HEK293 (cell line): Measurements from ENCODE around the gene CHST15.

Source experiments
- CTCF ChIA-PET: fragments of 350-600 bp; formaldehyde crosslinking; extraction: SDS; loops from one replicate; lab custom pipeline; 2021; ENCODE audit warnings: antibody characterized with exemption; lab: Yijun Ruan, JAX
- POLR2A ChIA-PET: fragments of 300-600 bp; formaldehyde crosslinking; extraction: SDS; loops from one replicate; lab custom pipeline; 2020; ENCODE audit warnings: antibody characterized with exemption, inconsistent platforms; lab: Yijun Ruan, JAX
- H3K27ac ChIP-seq: fragments of 200-500 bp; sonication (Bioruptor generic); 2 replicates; pipeline ENCODE4 v1.5.1; 2014; ENCODE audit warnings: low read depth, low read length, control low read depth, inconsistent platforms; ENCODE audit errors: extremely low read depth
- H3K36me3 ChIP-seq, 2 experiments: fragments of 200-500 bp in 1 of 2; sonication (Bioruptor generic) in 1 of 2; 1 replicate in 1 of 2; 2 replicates in 1 of 2; pipeline ENCODE4 v1.5.1; 2014 to 2017; ENCODE audit warnings: inconsistent platforms in 2 of 2, low read length in 2 of 2; ENCODE audit not compliant: control insufficient read depth in 2 of 2, insufficient read depth in 1 of 2
- H3K4me1 ChIP-seq: fragments of 200-500 bp; sonication (Bioruptor generic); 2 replicates; pipeline ENCODE4 v1.5.1; 2014; ENCODE audit warnings: mild to moderate bottlenecking, low read length, inconsistent platforms; ENCODE audit not compliant: control insufficient read depth, insufficient read depth
- H3K4me3 ChIP-seq: 2 replicates; pipeline ENCODE4 v1.5.1; 2011; ENCODE audit warnings: low read depth, mild to moderate bottlenecking, control low read depth, low read length, moderate library complexity
- H3K9me3 ChIP-seq: fragments of 200-500 bp; sonication (Bioruptor generic); 2 replicates; pipeline ENCODE4 v1.5.1; 2014; ENCODE audit warnings: low read depth, low read length, inconsistent platforms; ENCODE audit not compliant: control insufficient read depth, insufficient read depth
- EGR2 ChIP-seq: fragments of 450-650 bp; formaldehyde crosslinking; IDR thresholded peaks from 2 replicates; pipeline ENCODE4 v1.5.1; 2016; ENCODE audit warnings: low read depth, missing biosample characterization, missing genetic modification characterization
- GLI4 ChIP-seq: fragments of 450-650 bp; formaldehyde crosslinking; IDR thresholded peaks from 2 replicates; pipeline ENCODE4 v1.5.1; 2016; ENCODE audit warnings: missing biosample characterization, missing genetic modification characterization
- OVOL3 ChIP-seq: fragments of 450-650 bp; formaldehyde crosslinking; IDR thresholded peaks from 2 replicates; pipeline ENCODE4 v1.5.1; 2016; ENCODE audit warnings: missing biosample characterization, missing genetic modification characterization
- SCRT1 ChIP-seq: fragments of 450-650 bp; formaldehyde crosslinking; IDR thresholded peaks from 2 replicates; pipeline ENCODE4 v1.5.1; 2016; ENCODE audit warnings: missing biosample characterization, missing genetic modification characterization, borderline replicate concordance
- SP2 ChIP-seq: fragments of 450-650 bp; formaldehyde crosslinking; IDR thresholded peaks from 2 replicates; pipeline ENCODE4 v1.5.1; 2016; ENCODE audit warnings: missing biosample characterization, missing genetic modification characterization
- WT1 ChIP-seq: fragments of 450-650 bp; formaldehyde crosslinking; IDR thresholded peaks from 2 replicates; pipeline ENCODE4 v1.5.1; 2016; ENCODE audit warnings: missing biosample characterization, missing genetic modification characterization
- YY2 ChIP-seq: fragments of 450-650 bp; formaldehyde crosslinking; IDR thresholded peaks from 2 replicates; pipeline ENCODE4 v1.5.1; 2016; ENCODE audit warnings: missing biosample characterization, missing genetic modification characterization
- ZNF112 ChIP-seq: fragments of 450-650 bp; formaldehyde crosslinking; IDR thresholded peaks from 2 replicates; pipeline ENCODE4 v1.5.0; 2017; ENCODE audit warnings: missing biosample characterization, missing genetic modification characterization
- ZNF146 ChIP-seq: fragments of 450-650 bp; formaldehyde crosslinking; IDR thresholded peaks from 2 replicates; pipeline ENCODE4 v1.5.1; 2016; ENCODE audit warnings: missing biosample characterization, missing genetic modification characterization
- ZNF19 ChIP-seq: fragments of 450-650 bp; formaldehyde crosslinking; IDR thresholded peaks from 2 replicates; pipeline ENCODE4; 2016; ENCODE audit warnings: missing biosample characterization, missing genetic modification characterization, low read depth
- ZNF221 ChIP-seq: fragments of 450-650 bp; formaldehyde crosslinking; IDR thresholded peaks from 2 replicates; pipeline ENCODE4 v1.5.1; 2017; ENCODE audit warnings: missing biosample characterization, missing genetic modification characterization, borderline replicate concordance
- ZNF404 ChIP-seq: fragments of 450-650 bp; formaldehyde crosslinking; IDR thresholded peaks from 2 replicates; pipeline ENCODE4 v1.5.1; 2017; ENCODE audit warnings: missing biosample characterization, missing genetic modification characterization
- ZNF514 ChIP-seq: fragments of 450-650 bp; formaldehyde crosslinking; IDR thresholded peaks from 2 replicates; pipeline ENCODE4 v1.5.1; 2016; ENCODE audit warnings: missing biosample characterization, missing genetic modification characterization
- ZNF544 ChIP-seq: fragments of 450-650 bp; formaldehyde crosslinking; IDR thresholded peaks from 2 replicates; pipeline ENCODE4 v1.5.0; 2017; ENCODE audit warnings: missing biosample characterization, missing genetic modification characterization
- ZNF548 ChIP-seq: fragments of 450-650 bp; formaldehyde crosslinking; IDR thresholded peaks from 2 replicates; pipeline ENCODE4 v1.5.1; 2016; ENCODE audit warnings: missing biosample characterization, missing genetic modification characterization
- ZNF549 ChIP-seq: fragments of 450-650 bp; IDR thresholded peaks from 2 replicates; pipeline ENCODE4 v1.5.1; 2018; ENCODE audit warnings: missing biosample characterization, missing genetic modification characterization, mild to moderate bottlenecking, inconsistent platforms, moderate library complexity
- ZNF610 ChIP-seq: fragments of 450-650 bp; formaldehyde crosslinking; IDR thresholded peaks from 2 replicates; pipeline ENCODE4 v1.5.1; 2016; ENCODE audit warnings: missing biosample characterization, missing genetic modification characterization, borderline replicate concordance
- ZNF654 ChIP-seq: fragments of 450-650 bp; formaldehyde crosslinking; IDR thresholded peaks from 2 replicates; pipeline ENCODE4 v1.5.1; 2016; ENCODE audit warnings: low read depth, missing biosample characterization, missing genetic modification characterization
- ZNF701 ChIP-seq: fragments of 450-650 bp; formaldehyde crosslinking; IDR thresholded peaks from 2 replicates; pipeline ENCODE4 v1.5.1; 2016; ENCODE audit warnings: missing biosample characterization, missing genetic modification characterization
- ZNF76 ChIP-seq: fragments of 450-650 bp; formaldehyde crosslinking; IDR thresholded peaks from 2 replicates; pipeline ENCODE4; 2016; ENCODE audit warnings: low read depth, missing biosample characterization, missing genetic modification characterization, borderline replicate concordance
- ZSCAN30 ChIP-seq: fragments of 450-650 bp; IDR thresholded peaks from 2 replicates; pipeline ENCODE4 v1.5.1; 2018; ENCODE audit warnings: missing biosample characterization, mild to moderate bottlenecking, missing genetic modification characterization, moderate library complexity
- TF ChIP-seq, protein P1 (sequence below): sonication (generic); formaldehyde crosslinking; IDR thresholded peaks from 2 replicates; pipeline ENCODE4 v1.8.1; 2022; ENCODE audit warnings: mild to moderate bottlenecking, moderate library complexity, missing genetic modification reagents
- TF ChIP-seq, protein P2 (sequence below): fragments of 450-650 bp; formaldehyde crosslinking; IDR thresholded peaks from 2 replicates; pipeline ENCODE4 v1.5.1; 2017; ENCODE audit warnings: missing biosample characterization, missing genetic modification characterization
- TF ChIP-seq, protein P3 (sequence below): fragments of 450-650 bp; formaldehyde crosslinking; IDR thresholded peaks from 2 replicates; pipeline ENCODE4 v1.5.1; 2016; ENCODE audit warnings: missing biosample characterization, missing genetic modification characterization
- TF ChIP-seq, protein P4 (sequence below): fragments of 450-650 bp; formaldehyde crosslinking; IDR thresholded peaks from 2 replicates; pipeline ENCODE4 v1.5.1; 2016; ENCODE audit warnings: missing biosample characterization, missing genetic modification characterization
- TF ChIP-seq, protein P5 (sequence below): fragments of 450-650 bp; formaldehyde crosslinking; IDR thresholded peaks from 2 replicates; pipeline ENCODE4 v1.5.1; 2016; ENCODE audit warnings: missing biosample characterization, missing genetic modification characterization
- TF ChIP-seq, protein P6 (sequence below): IDR thresholded peaks from 2 replicates; pipeline ENCODE4 v1.6.1; 2011; ENCODE audit warnings: mild to moderate bottlenecking, low read depth, low read length, borderline replicate concordance

CHST15 gene

DNA sequence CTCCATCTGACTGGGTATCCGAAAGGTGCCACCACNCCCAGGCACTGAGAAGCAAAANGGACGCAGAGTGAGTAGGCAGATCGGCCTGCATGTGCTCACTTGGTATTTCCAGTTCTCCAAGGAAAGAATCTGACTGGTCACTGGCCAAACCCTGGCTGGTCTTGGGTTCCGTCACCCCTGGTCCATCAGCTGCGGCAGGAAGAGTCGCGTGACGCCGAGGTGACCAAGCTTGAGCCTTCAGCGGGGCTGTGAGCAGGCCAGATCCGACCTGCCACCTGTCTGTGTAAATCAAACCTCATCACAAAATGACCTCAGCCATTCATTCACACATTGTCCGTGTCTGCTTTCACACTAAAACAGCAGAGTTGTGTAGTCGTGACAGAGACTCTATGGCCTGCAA is 28.8 kb upstream of the CHST15 start (continued):
- TF ChIP-seq, protein P1, sequence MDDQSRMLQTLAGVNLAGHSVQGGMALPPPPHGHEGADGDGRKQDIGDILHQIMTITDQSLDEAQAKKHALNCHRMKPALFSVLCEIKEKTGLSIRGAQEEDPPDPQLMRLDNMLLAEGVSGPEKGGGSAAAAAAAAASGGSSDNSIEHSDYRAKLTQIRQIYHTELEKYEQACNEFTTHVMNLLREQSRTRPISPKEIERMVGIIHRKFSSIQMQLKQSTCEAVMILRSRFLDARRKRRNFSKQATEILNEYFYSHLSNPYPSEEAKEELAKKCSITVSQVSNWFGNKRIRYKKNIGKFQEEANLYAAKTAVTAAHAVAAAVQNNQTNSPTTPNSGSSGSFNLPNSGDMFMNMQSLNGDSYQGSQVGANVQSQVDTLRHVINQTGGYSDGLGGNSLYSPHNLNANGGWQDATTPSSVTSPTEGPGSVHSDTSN (CRISPR knock-in tag), result no peak
- TF ChIP-seq ZNF404 (tag by site-specific recombination), result no peak
- no peak for TF ChIP-seq ZNF549 (tag by site-specific recombination)
- TF ChIP-seq ZNF610 (tag by site-specific recombination), result no peak
- TF ChIP-seq ZNF146 (tag by site-specific recombination), result no peak
- no peak for TF ChIP-seq OVOL3 (tag by site-specific recombination)
- TF ChIP-seq, protein P2, sequence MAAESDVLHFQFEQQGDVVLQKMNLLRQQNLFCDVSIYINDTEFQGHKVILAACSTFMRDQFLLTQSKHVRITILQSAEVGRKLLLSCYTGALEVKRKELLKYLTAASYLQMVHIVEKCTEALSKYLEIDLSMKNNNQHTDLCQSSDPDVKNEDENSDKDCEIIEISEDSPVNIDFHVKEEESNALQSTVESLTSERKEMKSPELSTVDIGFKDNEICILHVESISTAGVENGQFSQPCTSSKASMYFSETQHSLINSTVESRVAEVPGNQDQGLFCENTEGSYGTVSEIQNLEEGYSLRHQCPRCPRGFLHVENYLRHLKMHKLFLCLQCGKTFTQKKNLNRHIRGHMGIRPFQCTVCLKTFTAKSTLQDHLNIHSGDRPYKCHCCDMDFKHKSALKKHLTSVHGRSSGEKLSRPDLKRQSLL (tag by site-specific recombination), result no peak
- no peak for TF ChIP-seq ZNF701 (tag by site-specific recombination)

DNA sequence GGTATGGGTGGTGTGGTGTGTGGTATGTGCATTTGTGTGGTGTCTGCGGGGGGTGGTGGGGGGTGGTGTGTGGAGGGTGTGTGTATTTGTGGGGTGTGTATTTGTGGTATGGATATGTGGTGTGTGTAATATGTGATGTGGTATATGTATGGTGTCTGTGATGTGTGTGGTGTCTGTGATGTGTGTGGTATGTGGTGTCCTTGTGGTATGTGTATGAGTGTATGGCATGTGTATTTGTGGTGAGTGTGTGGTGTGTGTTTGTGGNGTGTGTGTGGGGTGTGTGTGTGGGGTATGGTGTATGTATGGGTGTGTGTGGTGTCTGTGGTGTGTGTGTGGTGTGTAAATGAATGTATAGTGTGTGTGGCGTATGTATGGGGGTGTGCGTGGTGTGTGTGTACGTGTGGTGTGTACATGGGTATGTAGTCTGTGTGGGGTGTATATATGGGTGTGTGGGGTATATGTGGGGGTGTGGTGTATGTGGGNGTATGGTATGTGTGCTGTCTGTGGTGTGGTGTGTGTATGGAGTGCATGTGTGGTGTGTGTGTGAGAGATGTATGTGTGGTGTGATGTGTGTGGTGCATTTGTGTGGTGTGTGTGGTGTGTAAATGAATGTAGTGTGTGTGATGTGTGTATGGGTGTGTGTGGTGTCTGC is 27.1 kb upstream of the CHST15 start:
- Histone ChIP-seq H3K36me3 (no peaks in the 10 kb centered on the region), H3K27ac (no peak overlapping the region), H3K9me3 (no peaks in the 10 kb centered on the region), H3K4me3 (no peak overlapping the region), H3K4me1 (no peaks in the 10 kb centered on the region)
- ChIA-PET POLR2A (no interaction called here), CTCF (no interaction called here)
- no peak for TF ChIP-seq ZSCAN30 (tag by site-specific recombination)
- no peak for TF ChIP-seq SCRT1 (tag by site-specific recombination)
- TF ChIP-seq YY2, result no peak
- no peak for TF ChIP-seq ZNF544 (tag by site-specific recombination)
- TF ChIP-seq ZNF76, result no peak
- no peak for TF ChIP-seq GLI4 (tag by site-specific recombination)
- no peak for TF ChIP-seq ZNF19
- no peak for TF ChIP-seq ZNF112 (tag by site-specific recombination)
- TF ChIP-seq, protein P3, sequence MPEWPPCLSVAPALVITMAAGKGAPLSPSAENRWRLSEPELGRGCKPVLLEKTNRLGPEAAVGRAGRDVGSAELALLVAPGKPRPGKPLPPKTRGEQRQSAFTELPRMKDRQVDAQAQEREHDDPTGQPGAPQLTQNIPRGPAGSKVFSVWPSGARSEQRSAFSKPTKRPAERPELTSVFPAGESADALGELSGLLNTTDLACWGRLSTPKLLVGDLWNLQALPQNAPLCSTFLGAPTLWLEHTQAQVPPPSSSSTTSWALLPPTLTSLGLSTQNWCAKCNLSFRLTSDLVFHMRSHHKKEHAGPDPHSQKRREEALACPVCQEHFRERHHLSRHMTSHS (tag by site-specific recombination), result no peak
- no peak for TF ChIP-seq ZNF654 (tag by site-specific recombination)
- TF ChIP-seq ZNF221 (tag by site-specific recombination), result no peak
- TF ChIP-seq, protein P4, sequence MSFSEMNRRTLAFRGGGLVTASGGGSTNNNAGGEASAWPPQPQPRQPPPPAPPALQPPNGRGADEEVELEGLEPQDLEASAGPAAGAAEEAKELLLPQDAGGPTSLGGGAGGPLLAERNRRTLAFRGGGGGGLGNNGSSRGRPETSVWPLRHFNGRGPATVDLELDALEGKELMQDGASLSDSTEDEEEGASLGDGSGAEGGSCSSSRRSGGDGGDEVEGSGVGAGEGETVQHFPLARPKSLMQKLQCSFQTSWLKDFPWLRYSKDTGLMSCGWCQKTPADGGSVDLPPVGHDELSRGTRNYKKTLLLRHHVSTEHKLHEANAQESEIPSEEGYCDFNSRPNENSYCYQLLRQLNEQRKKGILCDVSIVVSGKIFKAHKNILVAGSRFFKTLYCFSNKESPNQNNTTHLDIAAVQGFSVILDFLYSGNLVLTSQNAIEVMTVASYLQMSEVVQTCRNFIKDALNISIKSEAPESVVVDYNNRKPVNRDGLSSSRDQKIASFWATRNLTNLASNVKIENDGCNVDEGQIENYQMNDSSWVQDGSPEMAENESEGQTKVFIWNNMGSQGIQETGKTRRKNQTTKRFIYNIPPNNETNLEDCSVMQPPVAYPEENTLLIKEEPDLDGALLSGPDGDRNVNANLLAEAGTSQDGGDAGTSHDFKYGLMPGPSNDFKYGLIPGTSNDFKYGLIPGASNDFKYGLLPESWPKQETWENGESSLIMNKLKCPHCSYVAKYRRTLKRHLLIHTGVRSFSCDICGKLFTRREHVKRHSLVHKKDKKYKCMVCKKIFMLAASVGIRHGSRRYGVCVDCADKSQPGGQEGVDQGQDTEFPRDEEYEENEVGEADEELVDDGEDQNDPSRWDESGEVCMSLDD (tag by site-specific recombination), result no peak
- 0 out of 2 replicates have a peak, but pooled peaks have one; percentile 18 for TF ChIP-seq ZNF514 (tag by site-specific recombination)
- TF ChIP-seq, protein P5, sequence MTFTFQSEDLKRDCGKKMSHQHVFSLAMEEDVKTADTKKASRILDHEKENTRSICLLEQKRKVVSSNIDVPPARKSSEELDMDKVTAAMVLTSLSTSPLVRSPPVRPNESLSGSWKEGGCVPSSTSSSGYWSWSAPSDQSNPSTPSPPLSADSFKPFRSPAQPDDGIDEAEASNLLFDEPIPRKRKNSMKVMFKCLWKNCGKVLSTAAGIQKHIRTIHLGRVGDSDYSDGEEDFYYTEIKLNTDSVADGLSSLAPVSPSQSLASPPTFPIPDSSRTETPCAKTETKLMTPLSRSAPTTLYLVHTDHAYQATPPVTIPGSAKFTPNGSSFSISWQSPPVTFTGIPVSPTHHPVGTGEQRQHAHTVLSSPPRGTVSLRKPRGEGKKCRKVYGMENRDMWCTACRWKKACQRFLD (tag by site-specific recombination), result no peak
- TF ChIP-seq EGR2 (tag by site-specific recombination), result peak; percentile 85
- TF ChIP-seq WT1 (tag by site-specific recombination), result no peak
- TF ChIP-seq, protein P1 (CRISPR knock-in tag), result no peak
- TF ChIP-seq SP2 (tag by site-specific recombination), result no peak
- TF ChIP-seq, protein P6, sequence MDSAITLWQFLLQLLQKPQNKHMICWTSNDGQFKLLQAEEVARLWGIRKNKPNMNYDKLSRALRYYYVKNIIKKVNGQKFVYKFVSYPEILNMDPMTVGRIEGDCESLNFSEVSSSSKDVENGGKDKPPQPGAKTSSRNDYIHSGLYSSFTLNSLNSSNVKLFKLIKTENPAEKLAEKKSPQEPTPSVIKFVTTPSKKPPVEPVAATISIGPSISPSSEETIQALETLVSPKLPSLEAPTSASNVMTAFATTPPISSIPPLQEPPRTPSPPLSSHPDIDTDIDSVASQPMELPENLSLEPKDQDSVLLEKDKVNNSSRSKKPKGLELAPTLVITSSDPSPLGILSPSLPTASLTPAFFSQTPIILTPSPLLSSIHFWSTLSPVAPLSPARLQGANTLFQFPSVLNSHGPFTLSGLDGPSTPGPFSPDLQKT, result no peak
- no peak for TF ChIP-seq ZNF548
